HG03108 (cell line): ENCODE results near the gene PRMT3.
A peak's percentile ranks its signal among the peaks of the same experiment; 100 is the strongest.
"Not testable (repeated sequence)": the region's sequence is repeated elsewhere in the genome, so short reads cannot be mapped to it uniquely, and the experiment has no call there.

Experiments used
- ATAC-seq: cut with Tn5 transposase; IDR thresholded peaks from one replicate; pipeline ENCODE4 v1.9.1; 2021; ENCODE audit warnings: moderate library complexity; ENCODE audit not compliant: unreplicated experiment

The PRMT3 gene

GRCh38 chr11:20497124-20497792 is 109.7 kb downstream of the PRMT3 start:
- no peak for ATAC-seq

DNA sequence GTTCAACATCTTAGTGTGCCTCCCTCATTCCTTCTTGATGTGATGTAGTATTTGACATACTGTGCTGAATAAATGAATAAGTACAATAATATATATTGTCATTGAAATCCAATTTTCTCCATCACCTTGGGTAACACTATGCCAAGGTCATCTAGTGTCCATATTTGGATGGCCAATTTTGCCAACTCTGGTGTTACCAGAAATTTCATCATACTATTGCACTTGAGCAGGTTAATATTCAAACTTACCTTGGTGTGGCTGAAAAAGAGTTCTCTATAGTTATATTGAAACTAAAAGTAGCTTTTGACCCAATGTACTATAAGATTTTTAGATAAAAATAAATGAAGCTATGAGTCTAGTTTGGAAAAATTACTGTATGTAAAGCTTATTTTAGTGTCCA is 113.7 kb downstream of the PRMT3 start:
- peak; percentile 82 for ATAC-seq

DNA sequence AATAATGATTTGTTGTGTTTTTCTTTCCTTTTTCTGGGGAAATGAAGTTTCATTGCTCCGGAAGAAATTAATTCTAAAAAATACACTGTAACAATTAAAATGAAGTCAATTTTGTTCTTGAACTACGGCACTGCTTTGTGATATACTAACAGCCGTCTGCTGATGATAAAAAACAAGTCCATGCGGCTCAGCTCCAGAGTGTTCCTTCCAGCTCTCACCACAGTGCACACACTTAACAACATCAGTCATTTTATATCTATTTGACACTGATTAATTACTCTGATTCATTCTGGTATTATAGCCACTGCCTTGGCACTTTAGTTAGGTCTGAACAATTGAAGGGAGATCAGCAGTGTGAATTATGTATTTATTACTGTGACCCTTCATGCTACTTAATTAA is 114.5 kb downstream of the PRMT3 start:
- no peak for ATAC-seq

DNA sequence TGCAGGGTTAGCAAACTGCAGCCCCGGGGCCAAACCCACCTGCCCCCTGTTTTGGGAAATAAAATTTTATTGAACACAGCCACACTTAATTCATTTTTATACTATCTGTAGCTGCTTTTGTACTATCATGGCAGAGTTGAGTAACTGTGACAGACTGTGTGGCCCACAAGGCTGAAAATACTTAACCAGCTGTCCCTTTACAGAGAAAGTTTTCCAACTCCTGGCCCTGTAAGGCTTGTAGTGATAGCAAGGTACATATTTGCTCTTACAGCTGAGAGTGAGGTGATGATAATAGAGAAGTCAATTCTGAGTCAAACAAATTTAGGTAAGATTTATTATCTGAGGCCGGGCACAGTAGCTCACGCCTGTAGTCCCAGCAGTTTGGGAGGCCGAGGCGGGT is 124.5 kb downstream of the PRMT3 start:
- no peak for ATAC-seq

- ATAC-seq, result no peak
These were observed 125.4 kb downstream of the PRMT3 start for GRCh38 chr11:20512869-20513268.

DNA sequence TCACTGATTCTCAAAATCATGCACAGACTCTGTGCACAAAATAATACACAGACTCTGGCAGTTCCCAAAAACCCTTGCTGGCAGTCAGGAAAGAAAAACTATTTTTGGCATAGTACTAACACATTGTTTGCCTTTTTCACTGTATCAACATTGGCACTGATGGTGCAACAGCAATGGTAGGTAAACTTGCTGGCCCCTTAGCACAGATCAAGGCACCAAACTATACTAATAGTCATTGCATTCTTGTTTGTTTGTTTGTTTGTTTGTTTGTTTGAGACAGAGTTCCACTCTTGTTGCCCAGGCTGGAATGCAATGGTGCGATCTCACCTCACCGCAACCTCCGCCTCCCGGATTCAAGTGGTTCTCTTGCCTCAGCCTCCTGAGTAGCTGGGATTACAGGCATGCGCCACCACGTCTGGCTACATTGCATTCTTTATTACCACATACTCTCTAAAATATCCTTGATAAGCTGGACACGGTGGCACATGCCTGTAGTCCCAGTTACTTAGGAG is 130.9 kb downstream of the PRMT3 start:
- ATAC-seq, result no peak

DNA sequence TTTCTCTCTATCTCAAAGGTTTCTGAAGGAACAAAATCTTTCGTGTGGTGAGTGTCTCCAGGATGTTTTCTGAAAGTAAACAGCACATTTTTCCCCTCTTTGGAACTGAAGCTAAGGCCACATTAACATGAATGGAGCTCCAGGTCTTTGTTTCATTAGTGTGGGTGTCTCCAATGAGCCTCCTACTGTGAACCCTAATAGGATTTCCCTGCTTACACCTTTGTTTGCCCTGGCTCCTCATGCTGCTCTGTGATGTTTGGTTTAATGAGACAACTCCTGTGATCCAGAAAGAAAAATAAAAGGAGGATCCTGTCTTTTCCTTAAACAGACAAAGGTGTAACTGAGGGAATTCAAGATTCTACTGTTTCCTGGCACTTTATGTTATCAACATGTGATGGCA is 135.0 kb downstream of the PRMT3 start:
- ATAC-seq, result no peak

DNA sequence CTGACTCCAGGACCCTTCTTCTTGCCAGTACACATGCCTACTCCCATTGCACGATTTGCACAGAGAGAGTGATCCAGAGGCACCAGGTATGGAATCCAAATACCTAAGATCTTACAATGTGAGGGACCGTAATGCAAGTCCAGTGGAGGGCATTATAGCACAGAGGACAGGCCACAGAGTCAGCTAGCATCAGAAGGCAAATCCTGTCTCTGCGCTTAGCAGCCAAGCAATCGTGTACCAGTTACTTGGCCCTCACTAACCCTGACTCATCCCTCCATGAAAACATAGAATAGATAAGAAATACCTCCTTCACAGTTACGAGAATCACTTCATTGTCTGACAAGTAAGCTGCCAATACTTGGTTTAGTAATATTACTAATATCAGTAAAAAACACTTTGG is 142.2 kb downstream of the PRMT3 start:
- ATAC-seq, result no peak

DNA sequence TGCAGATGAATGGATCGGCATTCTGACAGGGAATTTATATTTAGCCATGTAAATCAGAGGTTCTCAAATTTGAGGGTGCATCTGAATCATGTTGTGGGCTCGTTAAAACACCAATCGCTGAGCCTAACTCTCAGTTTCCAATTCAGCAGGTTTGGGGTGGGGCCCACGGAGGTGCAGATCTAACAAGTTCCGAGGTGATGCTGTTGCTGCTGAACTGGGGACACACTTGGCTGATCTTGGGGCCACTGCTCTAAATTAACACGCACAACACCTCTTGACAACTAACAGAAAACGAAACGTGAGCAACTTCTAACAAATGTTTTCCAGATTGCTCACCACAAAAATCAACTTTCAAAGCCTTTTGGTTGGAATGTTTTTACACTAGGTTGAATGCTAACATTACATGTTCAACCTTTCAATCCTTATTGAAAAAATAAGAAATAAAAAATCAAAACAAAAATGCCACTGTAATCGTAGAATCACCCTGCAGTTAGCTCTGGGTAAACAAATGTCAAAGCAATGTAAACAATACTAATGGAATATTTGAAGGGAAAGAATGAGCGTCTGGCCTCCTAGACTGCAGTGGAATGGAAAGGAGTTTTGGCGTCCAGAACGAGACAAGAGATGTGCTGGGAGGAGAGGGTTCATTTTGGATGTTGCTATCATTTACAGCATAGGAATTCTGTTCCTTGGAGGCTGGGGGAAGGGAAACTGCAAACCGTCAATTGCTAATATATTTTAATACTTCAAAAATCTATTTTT is 143.6 kb downstream of the PRMT3 start:
- peak; percentile 64 for ATAC-seq

DNA sequence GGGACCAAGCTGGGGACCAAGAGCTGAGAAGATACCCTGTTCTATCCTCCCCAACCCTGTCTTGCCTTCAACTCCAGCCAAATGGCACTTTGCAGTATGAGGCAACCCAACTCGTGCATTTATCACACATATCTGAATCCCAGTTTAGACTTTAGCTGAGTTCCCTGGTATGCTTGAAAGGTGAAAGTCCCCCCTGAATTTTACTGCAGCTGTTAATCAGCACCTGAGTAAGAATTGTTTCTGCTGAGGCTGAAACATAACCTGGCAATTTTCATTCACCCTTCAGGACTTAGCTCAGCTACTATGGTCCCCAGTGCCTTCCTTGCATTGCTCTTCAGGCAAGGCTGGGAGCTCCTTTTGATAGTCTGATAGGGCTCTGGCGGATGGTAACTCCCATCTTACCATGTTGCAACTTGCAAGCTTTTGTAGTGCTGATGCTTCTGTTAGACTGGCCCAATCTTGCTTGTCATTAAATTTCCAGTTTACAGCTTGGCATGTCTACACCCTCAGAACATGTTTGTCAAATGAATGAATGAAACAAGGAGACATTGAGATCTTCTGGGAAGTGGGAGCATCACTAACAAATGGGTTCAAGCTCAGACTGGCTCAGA is 147.9 kb downstream of the PRMT3 start:
- ATAC-seq, result no peak

DNA sequence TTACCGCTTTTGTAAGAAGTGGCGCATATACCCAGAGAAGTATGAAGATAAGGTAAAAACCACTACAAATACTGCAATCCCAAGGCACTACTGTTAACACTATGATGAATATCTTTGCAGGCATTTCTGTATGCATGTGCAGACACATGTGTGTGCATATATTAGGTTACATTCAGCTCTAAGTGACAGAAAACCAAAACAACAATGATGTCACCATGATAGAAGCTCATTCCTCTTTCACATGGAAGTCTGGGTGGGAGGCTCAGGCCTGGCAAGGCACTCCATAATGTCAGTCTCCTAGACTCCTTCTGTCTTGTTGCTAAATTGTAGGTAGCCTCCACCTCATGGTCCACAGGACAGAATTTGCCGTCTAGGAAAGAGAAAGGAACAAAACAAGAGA is 148.8 kb downstream of the PRMT3 start:
- no peak for ATAC-seq

DNA sequence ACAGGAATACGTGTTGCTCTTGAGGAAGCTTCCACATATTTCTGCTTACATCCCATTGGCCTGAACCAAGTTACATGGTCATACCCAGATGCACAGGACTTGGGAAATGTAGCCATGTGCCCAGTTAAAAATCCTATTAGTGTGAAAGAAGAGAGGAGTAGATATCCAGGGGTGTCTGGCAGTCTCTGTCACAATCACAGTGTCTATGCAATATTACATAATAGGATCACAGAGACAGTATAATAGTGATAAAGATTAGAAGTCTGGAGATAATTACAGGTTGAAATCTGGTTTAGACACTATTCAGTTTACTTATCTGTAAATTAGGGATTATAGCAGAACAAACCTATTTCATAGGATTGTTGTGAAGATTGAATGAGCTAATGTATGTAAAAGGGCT is 149.3 kb downstream of the PRMT3 start:
- ATAC-seq, result no peak

GRCh38 chr11:20541503-20541902 is 154.0 kb downstream of the PRMT3 start:
- ATAC-seq, result no peak

- no peak for ATAC-seq
These were observed 157.2 kb downstream of the PRMT3 start for GRCh38 chr11:20544603-20545237.

DNA sequence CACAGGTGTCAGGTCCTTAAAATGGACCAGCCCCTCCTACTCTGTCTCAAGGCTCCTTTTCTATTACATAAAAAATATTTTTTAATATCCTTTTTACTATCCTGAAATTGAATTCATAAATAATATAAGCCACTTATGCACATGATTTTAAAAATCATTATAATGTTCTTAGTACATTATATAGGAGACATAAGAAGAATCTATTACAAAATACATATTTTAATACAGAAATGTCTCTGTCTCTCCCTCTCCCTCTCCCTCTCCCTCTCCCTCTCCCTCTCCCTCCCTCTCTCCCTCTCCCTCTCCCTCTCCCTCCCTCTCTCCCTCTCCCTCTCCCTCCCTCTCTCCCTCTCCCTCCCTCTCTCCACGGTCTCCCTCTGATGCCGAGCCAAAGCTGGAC is 159.9 kb downstream of the PRMT3 start:
- no peak for ATAC-seq

GRCh38 chr11:20551096-20551495 is 163.6 kb downstream of the PRMT3 start:
- ATAC-seq, result no peak

DNA sequence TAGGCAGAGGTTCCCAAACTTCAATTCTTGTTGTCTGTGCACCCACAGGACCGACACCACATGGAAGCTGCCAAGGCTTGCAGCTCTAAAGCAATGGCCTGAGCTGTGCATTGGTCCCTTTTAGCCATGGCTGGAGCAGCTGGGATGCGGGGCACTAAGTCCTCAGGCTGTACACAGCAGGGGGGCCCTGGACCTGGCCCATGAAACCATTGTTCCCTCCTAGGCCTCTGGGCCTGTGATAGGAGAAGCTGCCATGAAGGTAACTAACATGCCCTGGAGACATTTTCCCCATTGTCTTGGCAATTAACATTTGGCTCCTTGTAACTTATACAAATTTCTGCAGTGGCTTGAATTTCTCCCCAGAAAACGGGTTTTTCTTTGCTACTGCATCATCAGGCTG is 168.3 kb downstream of the PRMT3 start:
- ATAC-seq, result no peak

DNA sequence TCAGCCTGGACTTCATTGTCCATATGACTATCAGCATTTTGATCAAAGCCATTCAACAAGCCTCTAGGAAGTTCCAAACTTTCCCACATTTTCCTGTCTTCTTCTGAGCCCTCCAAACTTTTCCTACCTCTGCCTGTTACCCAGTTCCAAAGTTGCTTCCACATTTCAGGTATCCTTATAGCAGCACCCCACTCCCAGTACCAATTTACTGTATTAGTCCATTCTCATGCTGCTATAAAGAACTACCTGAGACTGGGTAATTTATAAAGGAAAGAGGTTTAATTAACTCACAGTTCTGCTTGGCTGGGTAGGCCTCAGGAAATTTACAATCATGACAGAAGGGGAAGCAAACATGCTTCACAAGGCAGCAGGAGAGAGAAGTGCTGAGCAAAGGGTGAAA is 168.9 kb downstream of the PRMT3 start:
- not testable (repeated sequence) for ATAC-seq

- ATAC-seq, result no peak
These were observed 171.2 kb downstream of the PRMT3 start for GRCh38 chr11:20558741-20559140.
